Liver (tissue), 9 donors: Measurements from ENCODE around the gene LRRC10B. TPM values are rescaled to one million over a fixed set of nuclear protein-coding genes. Genes with fewer than 3 reads are reported as not detected.

ENCODE experiments used
- DNase-seq: peaks from one replicate; pipeline ENCODE4 v3.0.0-alpha.2; 2017; ENCODE audit warnings: low spot score
- H3K27ac ChIP-seq, 2 donors: one replicate each; pipeline ENCODE4 v1.7.0; 2013; ENCODE audit warnings: inconsistent platforms in 2 of 2, low read length in 2 of 2, control low read depth in 1 of 2, low read depth in 1 of 2, mild to moderate bottlenecking in 1 of 2
- H3K27me3 ChIP-seq, 4 donors: one replicate each; pipeline versions ENCODE4 v1.6.1 to v1.7.0; 2013; ENCODE audit warnings: low read length in 3 of 4, inconsistent platforms in 1 of 4, mild to moderate bottlenecking in 1 of 4, moderate library complexity in 1 of 4; ENCODE audit not compliant: control insufficient read depth in 4 of 4, insufficient read depth in 4 of 4
- H3K36me3 ChIP-seq, 4 donors: one replicate each; pipeline versions ENCODE4 v1.6.1 to v1.7.0; 2013; ENCODE audit warnings: low read length in 3 of 4, mild to moderate bottlenecking in 3 of 4, low read depth in 1 of 4, moderate library complexity in 1 of 4; ENCODE audit not compliant: control insufficient read depth in 4 of 4, insufficient read depth in 3 of 4
- H3K4me1 ChIP-seq, 4 donors: one replicate each; pipeline versions ENCODE4 v1.6.1 to v1.7.0; 2013; ENCODE audit warnings: low read length in 3 of 4, mild to moderate bottlenecking in 3 of 4, moderate library complexity in 1 of 4; ENCODE audit not compliant: control insufficient read depth in 4 of 4, insufficient read depth in 4 of 4
- H3K4me3 ChIP-seq, 3 donors: one replicate each; pipeline versions ENCODE4 v1.6.1 to v1.7.0; 2013; ENCODE audit warnings: low read length in 3 of 3, control low read depth in 1 of 3, low read depth in 1 of 3, mild to moderate bottlenecking in 1 of 3
- H3K9ac ChIP-seq, 2 donors: one replicate each; pipeline ENCODE4 v1.7.0; 2013; ENCODE audit warnings: low read length in 2 of 2, mild to moderate bottlenecking in 2 of 2, moderate library complexity in 2 of 2, control low read depth in 1 of 2, low read depth in 1 of 2
- H3K9me3 ChIP-seq, 4 donors: one replicate each; pipeline versions ENCODE4 v1.6.1 to v1.7.0; 2013; ENCODE audit warnings: low read length in 3 of 4; ENCODE audit not compliant: control insufficient read depth in 4 of 4
- ATF3 ChIP-seq: IDR thresholded peaks from 2 replicates; pipeline ENCODE4 v1.6.1; 2016; ENCODE audit warnings: antibody characterized with exemption
- CTCF ChIP-seq: fragments of 150-350 bp; IDR thresholded peaks from 2 replicates; pipeline ENCODE4 v1.5.1; 2017; ENCODE audit warnings: improper control_type of control experiment, low read depth, low read length; ENCODE audit not compliant: missing input control
- EGR1 ChIP-seq, 2 donors: IDR thresholded peaks; 2 replicates each; pipeline ENCODE4 v1.6.1; 2016 to 2018; ENCODE audit warnings: antibody characterized with exemption in 2 of 2, low read depth in 2 of 2
- FOXA2 ChIP-seq: IDR thresholded peaks from 2 replicates; pipeline ENCODE4 v1.6.1; 2016; ENCODE audit warnings: antibody characterized with exemption
- GABPA ChIP-seq, 2 donors: IDR thresholded peaks in 1 of 2; conservative IDR thresholded peaks in 1 of 2; 2 replicates each; pipeline ENCODE4 v1.6.1; 2016; ENCODE audit warnings: antibody characterized with exemption in 2 of 2, mild to moderate bottlenecking in 1 of 2, moderate library complexity in 1 of 2
- HNF4A ChIP-seq, 2 donors: conservative IDR thresholded peaks; 2 replicates each; pipeline ENCODE4 v1.6.1; 2016; ENCODE audit warnings: antibody characterized with exemption in 2 of 2, mild to moderate bottlenecking in 2 of 2
- HNF4G ChIP-seq: IDR thresholded peaks from 2 replicates; pipeline ENCODE4 v1.6.1; 2016; ENCODE audit warnings: antibody characterized with exemption
- JUND ChIP-seq, 2 donors: IDR thresholded peaks; 2 replicates each; pipeline ENCODE4 v1.6.1; 2016; ENCODE audit warnings: antibody characterized with exemption in 2 of 2
- MAX ChIP-seq: IDR thresholded peaks from 2 replicates; pipeline ENCODE4 v1.6.1; 2016; ENCODE audit warnings: antibody characterized with exemption
- RAD21 ChIP-seq, 2 donors: IDR thresholded peaks; 2 replicates each; pipeline ENCODE4 v1.6.1; 2016; ENCODE audit warnings: antibody characterized with exemption in 2 of 2, mild to moderate bottlenecking in 2 of 2
- RXRA ChIP-seq, 2 donors: IDR thresholded peaks; 2 replicates each; pipeline ENCODE4 v1.6.1; 2017 to 2018; ENCODE audit warnings: antibody characterized with exemption in 2 of 2, mild to moderate bottlenecking in 1 of 2
- SP1 ChIP-seq: IDR thresholded peaks from 2 replicates; pipeline ENCODE4 v1.6.1; 2018; ENCODE audit warnings: antibody characterized with exemption, mild to moderate bottlenecking
- TAF1 ChIP-seq: conservative IDR thresholded peaks from 2 replicates; pipeline ENCODE4 v1.6.1; 2016; ENCODE audit warnings: antibody characterized with exemption, mild to moderate bottlenecking
- YY1 ChIP-seq: IDR thresholded peaks from 2 replicates; pipeline ENCODE4 v1.6.1; 2016; ENCODE audit warnings: antibody characterized with exemption, mild to moderate bottlenecking
- ZBTB33 ChIP-seq: IDR thresholded peaks from 2 replicates; pipeline ENCODE4 v1.6.1; 2016; ENCODE audit warnings: antibody characterized with exemption
- WGBS: extraction: QIAGEN DNeasy Blood & Tissue Kit; methylation state at CpG from one replicate; pipeline ENCODE4 v1.1.7; 2013; 5-methylcytosine and 5-hydroxymethylcytosine counted together
- polyA plus RNA-seq, 2 donors: library from polyadenylated mRNA; stranded (reverse) in 1 of 2; unstranded in 1 of 2; fragments of 200-250 nt in 1 of 2; fragments of >200 nt in 1 of 2; fragmentation: Nextera tagmentation in 1 of 2; extraction: Ambion mirVana in 1 of 2; gene quantifications; one replicate each; pipeline versions ENCODE4 v1.2.1 to v1.2.3, GENCODE V29; 2013 to 2015
- total RNA-seq, 2 donors: library from RNA; depleted of rRNA; stranded (reverse); fragments of >200 nt; gene quantifications; one replicate each; pipeline ENCODE4 v1.2.3, GENCODE V29; 2014
- donor health status: healthy.
- donor health status: healthy.
- donor health status: healthy.
- donor health status: healthy.
- donor health status: healthy.

The LRRC10B gene
- total and polyA plus RNA-seq, 4 donors, result 0.03 to 0.08 TPM; not detected in 2

- no peak overlapping the region for H3K27ac ChIP-seq
- TF ChIP-seq HNF4G (no peak), GABPA (IDR thresholded peaks at IDR 0.05 in 1 of 2, conservative IDR thresholded peaks at IDR 0.05 in 1 of 2) (no peak), JUND (IDR thresholded peaks at IDR 0.05) (no peak), HNF4A (conservative IDR thresholded peaks at IDR 0.05) (no peak), EGR1 (IDR thresholded peaks at IDR 0.05; ENCODE audit: low read depth in 2 of 2) (no peak), MAX (no peak), TAF1 (no peak), YY1 (no peak), SP1 (no peak), RAD21 (IDR thresholded peaks at IDR 0.05) (no peak), FOXA2 (no peak), ZBTB33 (no peak), RXRA (IDR thresholded peaks at IDR 0.05) (no peak)
- no peaks in the 10 kb centered on the region for H3K9me3 ChIP-seq
- 91% methylated on average over 3 of the region's 3 CpGs for WGBS
- H3K27me3 ChIP-seq, result no peaks in the 10 kb centered on the region
- peaks cover 3 to 13% (median 9%) of the 10 kb centered on the region in 4 donors for H3K4me1 ChIP-seq
- H3K4me3 ChIP-seq, result no peak overlapping the region
- H3K9ac ChIP-seq, result no peak overlapping the region
- peaks cover 0 to 3% (median 2%) of the 10 kb centered on the region in 4 donors for H3K36me3 ChIP-seq
- no peak for DNase-seq
Measured at GRCh38 chr11:61473370-61474012, 35.1 kb upstream of the LRRC10B start.

- DNase-seq, result no peak
- TF ChIP-seq CTCF (no peak), ZBTB33 (no peak), RXRA (IDR thresholded peaks at IDR 0.05) (no peak), YY1 (no peak), RAD21 (IDR thresholded peaks at IDR 0.05) (no peak), HNF4A (conservative IDR thresholded peaks at IDR 0.05) (no peak), ATF3 (no peak), EGR1 (IDR thresholded peaks at IDR 0.05; ENCODE audit: low read depth in 2 of 2) (no peak), TAF1 (no peak), MAX (no peak), SP1 (no peak)
- H3K4me3 ChIP-seq, result no peak overlapping the region
- no peaks in the 10 kb centered on the region for H3K27me3 ChIP-seq
- WGBS, result 95% methylated on average over 6 of the region's 6 CpGs
- H3K4me1 ChIP-seq, result peaks cover 3 to 17% (median 11%) of the 10 kb centered on the region in 4 donors
- H3K9me3 ChIP-seq, result no peaks in the 10 kb centered on the region
- H3K27ac ChIP-seq, result no peak overlapping the region
- peaks cover 0 to 3% (median 1%) of the 10 kb centered on the region in 4 donors for H3K36me3 ChIP-seq
- no peak overlapping the region for H3K9ac ChIP-seq
Measured at GRCh38 chr11:61474013-61474643, 34.4 kb upstream of the LRRC10B start.
